Liver (tissue), 3 donors: ENCODE measurements around the gene ALDH1L1.

ENCODE experiments used
- FOXA1 ChIP-seq: IDR thresholded peaks from 2 replicates; pipeline ENCODE4 v1.6.1; 2016; ENCODE audit warnings: antibody characterized with exemption
- RAD21 ChIP-seq, 2 donors: IDR thresholded peaks; 2 replicates each; pipeline ENCODE4 v1.6.1; 2016; ENCODE audit warnings: antibody characterized with exemption in 2 of 2, mild to moderate bottlenecking in 2 of 2
- SP1 ChIP-seq: IDR thresholded peaks from 2 replicates; pipeline ENCODE4 v1.6.1; 2018; ENCODE audit warnings: antibody characterized with exemption, mild to moderate bottlenecking
- TAF1 ChIP-seq: conservative IDR thresholded peaks from 2 replicates; pipeline ENCODE4 v1.6.1; 2016; ENCODE audit warnings: antibody characterized with exemption, mild to moderate bottlenecking
- TF ChIP-seq, protein P1 (sequence below): fragments of 150-350 bp; IDR thresholded peaks from 2 replicates; pipeline ENCODE4 v1.5.1; 2017; ENCODE audit warnings: improper control_type of control experiment, low read depth, low read length; ENCODE audit not compliant: missing input control
- TF ChIP-seq, protein P2 (sequence below): IDR thresholded peaks from 2 replicates; pipeline ENCODE4 v1.6.1; 2016; ENCODE audit warnings: antibody characterized with exemption
- TF ChIP-seq, protein P3 (sequence below): IDR thresholded peaks from 2 replicates; pipeline ENCODE4 v1.6.1; 2016; ENCODE audit warnings: antibody characterized with exemption
- donor health status: healthy.
- donor health status: healthy.

DNA sequence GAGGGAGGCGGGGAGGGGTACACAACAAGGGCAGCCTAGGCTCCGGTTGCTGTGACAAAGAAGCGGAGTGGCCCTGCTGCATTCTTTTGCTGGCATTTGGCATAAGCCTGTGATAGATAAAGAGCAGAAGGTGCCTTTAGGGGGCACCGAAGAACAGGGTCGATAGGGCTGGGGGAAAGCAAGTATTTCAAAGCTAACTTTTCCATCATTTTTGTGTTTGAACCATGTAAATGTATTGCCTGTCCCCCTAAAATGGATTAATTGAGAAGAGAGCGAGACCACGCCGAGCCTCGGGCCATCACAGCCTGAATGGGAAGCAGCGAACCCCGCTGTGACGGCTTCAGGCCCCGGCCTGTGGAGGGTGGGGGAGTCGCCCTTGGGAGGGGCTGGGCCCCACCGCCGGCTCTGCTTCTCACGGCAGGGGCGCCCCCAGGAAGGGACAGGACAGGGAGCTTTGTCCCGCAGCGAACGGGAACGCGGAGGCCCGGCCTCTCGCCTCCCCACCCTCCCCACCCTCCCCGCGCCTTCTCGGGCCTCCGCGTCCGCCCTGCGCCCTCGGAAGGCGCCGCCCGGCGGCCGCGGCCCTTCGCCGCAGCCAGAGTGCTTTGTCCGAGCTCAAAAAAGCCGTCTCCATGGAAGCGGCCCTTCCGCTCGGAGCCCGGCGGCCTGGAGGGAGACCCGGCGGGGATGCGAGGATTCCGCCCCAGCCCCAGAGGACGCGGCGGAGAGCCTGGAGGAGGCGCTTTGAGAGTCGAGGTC is 32.4 kb upstream of the ALDH1L1 start:
- TF ChIP-seq, protein P1, sequence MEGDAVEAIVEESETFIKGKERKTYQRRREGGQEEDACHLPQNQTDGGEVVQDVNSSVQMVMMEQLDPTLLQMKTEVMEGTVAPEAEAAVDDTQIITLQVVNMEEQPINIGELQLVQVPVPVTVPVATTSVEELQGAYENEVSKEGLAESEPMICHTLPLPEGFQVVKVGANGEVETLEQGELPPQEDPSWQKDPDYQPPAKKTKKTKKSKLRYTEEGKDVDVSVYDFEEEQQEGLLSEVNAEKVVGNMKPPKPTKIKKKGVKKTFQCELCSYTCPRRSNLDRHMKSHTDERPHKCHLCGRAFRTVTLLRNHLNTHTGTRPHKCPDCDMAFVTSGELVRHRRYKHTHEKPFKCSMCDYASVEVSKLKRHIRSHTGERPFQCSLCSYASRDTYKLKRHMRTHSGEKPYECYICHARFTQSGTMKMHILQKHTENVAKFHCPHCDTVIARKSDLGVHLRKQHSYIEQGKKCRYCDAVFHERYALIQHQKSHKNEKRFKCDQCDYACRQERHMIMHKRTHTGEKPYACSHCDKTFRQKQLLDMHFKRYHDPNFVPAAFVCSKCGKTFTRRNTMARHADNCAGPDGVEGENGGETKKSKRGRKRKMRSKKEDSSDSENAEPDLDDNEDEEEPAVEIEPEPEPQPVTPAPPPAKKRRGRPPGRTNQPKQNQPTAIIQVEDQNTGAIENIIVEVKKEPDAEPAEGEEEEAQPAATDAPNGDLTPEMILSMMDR = peak; percentile 34
- TF ChIP-seq TAF1 = no peak
- peak; percentile 49 to 69 for TF ChIP-seq RAD21 (IDR thresholded peaks at IDR 0.05)
- TF ChIP-seq, protein P2, sequence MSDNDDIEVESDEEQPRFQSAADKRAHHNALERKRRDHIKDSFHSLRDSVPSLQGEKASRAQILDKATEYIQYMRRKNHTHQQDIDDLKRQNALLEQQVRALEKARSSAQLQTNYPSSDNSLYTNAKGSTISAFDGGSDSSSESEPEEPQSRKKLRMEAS = no peak
- no peak for TF ChIP-seq SP1
- TF ChIP-seq, protein P3, sequence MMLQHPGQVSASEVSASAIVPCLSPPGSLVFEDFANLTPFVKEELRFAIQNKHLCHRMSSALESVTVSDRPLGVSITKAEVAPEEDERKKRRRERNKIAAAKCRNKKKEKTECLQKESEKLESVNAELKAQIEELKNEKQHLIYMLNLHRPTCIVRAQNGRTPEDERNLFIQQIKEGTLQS = no peak
- no peak for TF ChIP-seq FOXA1
